ENCODE results near the gene NOC2L.
"Not testable (repeated sequence)": the region's sequence is repeated elsewhere in the genome, so short reads cannot be mapped to it uniquely, and the experiment has no call there.

Gene NOC2L

GRCh38 chr1:962381-963300 is 3.6 kb upstream of the NOC2L start:
- no peak for DNase-seq (ENCODE audit: low spot score)

- no peak for DNase-seq (ENCODE audit: low spot score)
Measured at GRCh38 chr1:961132-961669, 2.1 kb upstream of the NOC2L start.

- DNase-seq (ENCODE audit: low spot score), result no peak
Measured at GRCh38 chr1:960363-961131, 1.5 kb upstream of the NOC2L start, which contains the start of gene KLHL17. TSS of gene KLHL17 (plus strand) at chr1:960584. CDS start at chr1:960694, 110 bp downstream.

GRCh38 chr1:959731-960362 is 791 bp upstream of the NOC2L start:
- no peak for DNase-seq (ENCODE audit: low spot score)

- no peak for DNase-seq (ENCODE audit: low spot score)
Measured at GRCh38 chr1:956636-957035, 2.4 kb downstream of the NOC2L start.

- no peak for DNase-seq (ENCODE audit: low spot score)
Measured at GRCh38 chr1:955474-955873, 3.6 kb downstream of the NOC2L start.

GRCh38 chr1:954927-955326 is 4.1 kb downstream of the NOC2L start:
- no peak for DNase-seq (ENCODE audit: low spot score)

GRCh38 chr1:953524-954320 is 5.3 kb downstream of the NOC2L start:
- no peak for DNase-seq (ENCODE audit: low spot score)

GRCh38 chr1:952603-953002 is 6.5 kb downstream of the NOC2L start:
- no peak for DNase-seq (ENCODE audit: low spot score)

- no peak for DNase-seq (ENCODE audit: low spot score)
Measured at GRCh38 chr1:952201-952600, 6.9 kb downstream of the NOC2L start.

GRCh38 chr1:951364-951763 is 7.7 kb downstream of the NOC2L start:
- no peak for DNase-seq (ENCODE audit: low spot score)

GRCh38 chr1:950881-951280 is 8.2 kb downstream of the NOC2L start:
- no peak for DNase-seq (ENCODE audit: low spot score)

- DNase-seq (ENCODE audit: low spot score), result no peak
Measured at GRCh38 chr1:950268-950667, 8.8 kb downstream of the NOC2L start.

- DNase-seq (ENCODE audit: low spot score), result no peak
Measured at GRCh38 chr1:947958-948357, 11.1 kb downstream of the NOC2L start.

- DNase-seq (ENCODE audit: low spot score), result not testable (repeated sequence)
Measured at GRCh38 chr1:946811-947210, 12.2 kb downstream of the NOC2L start.

GRCh38 chr1:945688-946556 is 13.1 kb downstream of the NOC2L start:
- DNase-seq (ENCODE audit: low spot score), result no peak

- DNase-seq (ENCODE audit: low spot score), result no peak
Measured at GRCh38 chr1:944341-945325, 14.4 kb downstream of the NOC2L start.

GRCh38 chr1:943545-944340 is 15.3 kb downstream of the NOC2L start:
- no peak for DNase-seq (ENCODE audit: low spot score)
